Endothelial cell of umbilical vein (primary cell): ENCODE results near the gene TMEM106C. TPM values are rescaled to one million over a fixed set of nuclear protein-coding genes. Genes with fewer than 3 reads are reported as not detected.

Source experiments
- BruUV-seq: library from RNA; stranded (reverse); fragments of 400-500 nt; replicated peaks from 2 replicates; lab custom pipeline; 2021; lab: Mats Ljungman, UMichigan
- CTCF ChIA-PET: fragments of 300-600, 350-600 bp; sonication (Branson Sonifier 250); formaldehyde crosslinking; loops from one replicate; lab custom pipeline; 2021; ENCODE audit warnings: antibody characterized with exemption, inconsistent platforms; lab: Charles Lee
- POLR2A ChIA-PET: fragments of 300-600, 350-600 bp; sonication (Branson Sonifier 250); formaldehyde crosslinking; loops from one replicate; lab custom pipeline; 2021; ENCODE audit warnings: antibody characterized with exemption, inconsistent platforms; lab: Charles Lee
- DNase-seq: peaks from one replicate; pipeline ENCODE4 v3.0.0-alpha.2; 2011; ENCODE audit warnings: low read depth, low spot score
- FAIRE-seq: peaks from 2 replicates; lab custom pipeline; 2011; peaks lifted over from hg19 to GRCh38; lab: Jason Lieb, UNC
- H2AFZ ChIP-seq: 2 replicates; pipeline ENCODE4 v1.6.0; 2012; ENCODE audit warnings: low read depth, low read length, control low read depth, inconsistent platforms
- H3K27ac ChIP-seq: 2 replicates; pipeline ENCODE4 v1.5.1; 2011; ENCODE audit warnings: low read depth, mild to moderate bottlenecking, control low read depth, low read length, moderate library complexity; ENCODE audit not compliant: insufficient read depth
- H3K27me3 ChIP-seq, 2 experiments: 2 replicates each; pipeline versions ENCODE4 v1.6.0 to v1.6.1; 2011; ENCODE audit warnings: low read length in 2 of 2, mixed read lengths in 1 of 2; ENCODE audit not compliant: control insufficient read depth in 2 of 2, insufficient read depth in 2 of 2
- H3K36me3 ChIP-seq, 2 experiments: 2 replicates in 1 of 2; 3 replicates in 1 of 2; pipeline ENCODE4 v1.5.1; 2011; ENCODE audit warnings: low read length in 2 of 2, mild to moderate bottlenecking in 1 of 2, moderate library complexity in 1 of 2; ENCODE audit not compliant: control insufficient read depth in 2 of 2, insufficient read depth in 2 of 2; ENCODE audit errors: extremely low read depth in 1 of 2
- H3K4me1 ChIP-seq: 3 replicates; pipeline ENCODE4 v1.5.1; 2011; ENCODE audit warnings: mild to moderate bottlenecking, low read length; ENCODE audit not compliant: control insufficient read depth, insufficient read depth; ENCODE audit errors: extremely low read depth
- H3K4me2 ChIP-seq: 2 replicates; pipeline ENCODE4 v1.6.1; 2011; ENCODE audit warnings: low read length, control low read depth, mixed read lengths; ENCODE audit not compliant: insufficient read depth
- H3K4me3 ChIP-seq, 3 experiments: fragments of 200-600 bp in 1 of 3; sonication (generic), shearing (Covaris generic) in 1 of 3; replicated peaks in 1 of 3; 2 replicates each; pipeline ENCODE4 v1.5.1; 2011 to 2016; ENCODE audit warnings: control low read depth in 3 of 3, low read length in 3 of 3, mild to moderate bottlenecking in 2 of 3, inconsistent platforms in 1 of 3, low read depth in 1 of 3, moderate library complexity in 1 of 3; ENCODE audit not compliant: insufficient read depth in 1 of 3
- H3K79me2 ChIP-seq: 2 replicates; pipeline ENCODE4 v1.6.0; 2012; ENCODE audit warnings: low read length, inconsistent platforms; ENCODE audit not compliant: control insufficient read depth, insufficient read depth
- H3K9ac ChIP-seq: replicated peaks from 2 replicates; pipeline ENCODE3; 2011; ENCODE audit warnings: low read length, control low read depth; ENCODE audit not compliant: insufficient read depth; ENCODE audit errors: extremely low read depth
- H3K9me1 ChIP-seq: replicated peaks from 3 replicates; pipeline ENCODE4 v1.6.0; 2011; ENCODE audit warnings: mild to moderate bottlenecking, low read length; ENCODE audit not compliant: control insufficient read depth, insufficient read depth; ENCODE audit errors: extremely low read depth
- H3K9me3 ChIP-seq: replicated peaks from 2 replicates; pipeline ENCODE4 v1.5.1; 2012; ENCODE audit warnings: low read length, inconsistent platforms; ENCODE audit not compliant: control insufficient read depth, insufficient read depth
- H4K20me1 ChIP-seq: replicated peaks from 2 replicates; pipeline ENCODE3; 2011; ENCODE audit warnings: mild to moderate bottlenecking, low read length; ENCODE audit not compliant: control insufficient read depth, insufficient read depth; ENCODE audit errors: extremely low read depth
- CTCF ChIP-seq, 2 donors: IDR thresholded peaks; 1 replicate in 1 of 2; 2 replicates in 1 of 2; pipeline ENCODE4 v1.5.1; 2011; ENCODE audit warnings: low read length in 2 of 2, mild to moderate bottlenecking in 2 of 2, moderate library complexity in 2 of 2, control low read depth in 1 of 2, inconsistent platforms in 1 of 2, low read depth in 1 of 2; ENCODE audit not compliant: insufficient read depth in 1 of 2; ENCODE audit errors: extremely low read depth in 1 of 2
- EZH2 ChIP-seq: IDR thresholded peaks from 2 replicates; pipeline ENCODE4 v1.6.1; 2012; ENCODE audit warnings: borderline replicate concordance, low read depth, mild to moderate bottlenecking, moderate library complexity, low read length, inconsistent platforms; ENCODE audit not compliant: severe bottlenecking
- FOS ChIP-seq: IDR thresholded peaks from 2 replicates; pipeline ENCODE4 v1.6.1; 2011; ENCODE audit warnings: mild to moderate bottlenecking, low read length, moderate library complexity, borderline replicate concordance; ENCODE audit not compliant: insufficient read depth
- GATA2 ChIP-seq: IDR thresholded peaks from 2 replicates; pipeline ENCODE4 v1.7.0; 2011; ENCODE audit warnings: low read depth, mild to moderate bottlenecking, moderate library complexity, mixed read lengths, low read length; ENCODE audit not compliant: insufficient read length, insufficient read depth
- JUN ChIP-seq: IDR thresholded peaks from 2 replicates; pipeline ENCODE4 v1.6.1; 2011; ENCODE audit warnings: borderline replicate concordance, low read depth; ENCODE audit not compliant: insufficient read length, insufficient read depth
- MAX ChIP-seq: IDR thresholded peaks from 2 replicates; pipeline ENCODE4 v1.6.1; 2011; ENCODE audit not compliant: insufficient read depth, insufficient read length
- MYC ChIP-seq: IDR thresholded peaks from one replicate; pipeline ENCODE4 v1.6.1; 2011; ENCODE audit warnings: mild to moderate bottlenecking, low read depth, low read length
- POLR2A ChIP-seq: IDR thresholded peaks from 2 replicates; pipeline ENCODE4 v1.6.1; 2012; ENCODE audit warnings: low read depth, mild to moderate bottlenecking, control low read depth, low read length
- POLR2AphosphoS5 ChIP-seq: IDR thresholded peaks from 2 replicates; pipeline ENCODE4 v1.6.1; 2012; ENCODE audit warnings: low read depth, mild to moderate bottlenecking, control low read depth, low read length, moderate library complexity; ENCODE audit not compliant: insufficient read depth
- dilution Hi-C: fragments of 300-500 bp; cut with MboI; formaldehyde crosslinking; loops from one replicate; pipeline ENCODE4 v1.15.0; 2019; ENCODE audit warnings: low sequenced_read_pairs; ENCODE audit not compliant: extremely low pct_ligation_motif_present
- intact Hi-C: fragments of 100-400 bp; cut with micrococcal nuclease; formaldehyde crosslinking; loops from one replicate; pipeline ENCODE4 v1.10.0; 2022
- polyA plus RNA-seq, 4 experiments: library from polyadenylated mRNA; depleted of rRNA in 3 of 4; stranded (reverse) in 3 of 4; unstranded in 1 of 4; fragments of >200 nt; gene quantifications; 2 replicates each; pipeline versions ENCODE4 v1.2.1 to v1.2.3, GENCODE V29; 2011 to 2012; ENCODE audit warnings: missing spikeins in 1 of 4
- total RNA-seq: library from RNA; stranded (reverse); gene quantifications from 2 replicates; pipeline ENCODE4 v1.2.3, GENCODE V29; 2021

Gene TMEM106C
- total and polyA plus RNA-seq, 2 donors (not counting 3 experiments of a cell fraction or from before 2014, with no cell fraction given): 84.4 to 148 TPM

DNA sequence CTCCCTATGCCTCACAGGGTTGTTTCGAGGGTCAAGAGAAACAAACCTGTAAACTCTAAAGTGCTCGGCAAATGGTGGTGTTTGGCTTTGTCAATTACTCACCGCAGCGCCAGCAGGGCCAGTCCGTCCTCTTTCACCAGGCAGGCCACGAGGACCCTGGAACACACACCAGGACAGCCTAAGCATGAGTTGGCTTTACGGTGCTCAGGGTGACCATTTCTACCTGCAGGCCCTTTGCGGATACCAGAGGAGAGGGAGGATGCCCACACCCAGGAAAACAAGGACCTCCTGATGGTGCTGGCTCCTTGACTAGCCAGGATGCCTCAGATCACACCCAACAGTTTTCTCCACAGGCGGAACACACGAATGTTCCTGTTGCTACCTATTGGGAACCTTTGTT, 29.4 kb downstream of the TMEM106C start:
- BruUV-seq: no TSS peak
- H3K27me3 ChIP-seq: peaks cover 20 to 27% of the 10 kb centered on the region in 2 experiments

More for the DNA sequence above, 29.4 kb downstream of the TMEM106C start:
- Histone ChIP-seq H3K4me1 (no peaks in the 10 kb centered on the region), H3K36me3 (no peaks in the 10 kb centered on the region), H3K4me3 (no peak overlapping the region), H3K9ac (no peak overlapping the region), H3K4me2 (no peak overlapping the region), H3K9me3 (no peaks in the 10 kb centered on the region), H3K79me2 (no peaks in the 10 kb centered on the region), H3K27ac (no peak overlapping the region), H4K20me1 (no peaks in the 10 kb centered on the region), H2AFZ (no peak overlapping the region), H3K9me1 (no peaks in the 10 kb centered on the region)
- ChIA-PET CTCF (interaction anchor here (0.7 to 1.1 kb wide), 2 partner anchors 28 to 43 kb away, joined by 3 read pairs; no protein-coding TSS in a partner anchor), POLR2A (no interaction called here)
- dilution Hi-C loops (no loop called here), intact Hi-C loops (no loop called here)
- FAIRE-seq (no peak), DNase-seq (no peak)
- TF ChIP-seq CTCF (IDR thresholded peaks at IDR 0.05; ENCODE audit: extremely low read depth in 1 of 2, insufficient read depth in 1 of 2, low read depth in 1 of 2, low read length in 2 of 2) (no peak), FOS (no peak), MYC (no peak), MAX (no peak), EZH2 (no peak), POLR2AphosphoS5 (no peak), GATA2 (no peak), JUN (no peak), POLR2A (no peak)
